Measurements from ENCODE around the gene TRMT112. TPM values are rescaled to one million over a fixed set of nuclear protein-coding genes. Genes with fewer than 3 reads are reported as not detected.

TRMT112 gene
- total RNA-seq, 1 experiment from 2014 or later = 341 TPM

GRCh38 chr11:64347193-64347867, 30.0 kb upstream of the TRMT112 start:
- no TSS peak for BruUV-seq (replicated peaks)
- intact Hi-C loops (cut with micrococcal nuclease; ENCODE audit: unreplicated experiment) (no loop called here), in situ Hi-C loops (cut with HindIII; ENCODE audit: low pct_unique_long_range_greater_than_20kb, low sequenced_read_pairs) (no loop called here)
- Histone ChIP-seq H3K27ac (ENCODE audit: low read length) (no peak overlapping the region), H3K27me3 (ENCODE audit: control insufficient read depth, insufficient read depth, low read length) (no peaks in the 10 kb centered on the region), H3K4me3 (ENCODE audit: low read depth in 2 of 2, low read length in 2 of 2) (no peak overlapping the region), H3K4me1 (ENCODE audit: control insufficient read depth, insufficient read depth, low read length) (peaks cover 24% of the 10 kb centered on the region), H3K36me3 (ENCODE audit: control insufficient read depth, insufficient read depth, low read length) (no peaks in the 10 kb centered on the region), H3K9me3 (ENCODE audit: control insufficient read depth, insufficient read depth, low read depth, low read length) (no peaks in the 10 kb centered on the region)
- POLR2A ChIA-PET = interaction anchor here (0.6 kb wide), 1 partner anchor 46 kb away, joined by 6 read pairs; no protein-coding TSS in a partner anchor
- no peak for TF ChIP-seq POLR2AphosphoS5 (IDR thresholded peaks at IDR 0.05; ENCODE audit: low read depth, low read length)
- no peak for TF ChIP-seq CTCF (IDR thresholded peaks at IDR 0.05)
- TF ChIP-seq REST (IDR thresholded peaks at IDR 0.05; ENCODE audit: insufficient read depth in 1 of 2, low read depth in 2 of 2, low read length in 1 of 2) = no peak
- no peak for TF ChIP-seq TCF7L2 (IDR thresholded peaks at IDR 0.05; ENCODE audit: low read depth, low read length)
- TF ChIP-seq SIN3A (IDR thresholded peaks at IDR 0.05; ENCODE audit: borderline replicate concordance, insufficient read depth, low read depth, low read length) = no peak
- CTCF ChIA-PET = no interaction called here
- ATAC-seq = no peak
- DNase-seq (ENCODE audit: low read depth, low spot score) = no peak

- H3K27ac ChIP-seq (ENCODE audit: low read length) = no peak overlapping the region
- ATAC-seq (no peak), DNase-seq (ENCODE audit: low read depth, low spot score) (no peak)
- TF ChIP-seq SIN3A (IDR thresholded peaks at IDR 0.05; ENCODE audit: borderline replicate concordance, insufficient read depth, low read depth, low read length) (no peak), TCF7L2 (IDR thresholded peaks at IDR 0.05; ENCODE audit: low read depth, low read length) (no peak), REST (IDR thresholded peaks at IDR 0.05; ENCODE audit: insufficient read depth in 1 of 2, low read depth in 2 of 2, low read length in 1 of 2) (0 out of 4 replicates have a peak, but pooled peaks of 1 of the 2 experiments have one; percentile 9), CTCF (IDR thresholded peaks at IDR 0.05) (no peak), POLR2AphosphoS5 (IDR thresholded peaks at IDR 0.05; ENCODE audit: low read depth, low read length) (no peak)
- POLR2A ChIA-PET = interaction anchor here (0.7 to 1.0 kb wide), 2 partner anchors 27 to 44 kb away, joined by 3 read pairs; partner anchors contain the start of genes PRDX5 and TRMT112
- no peaks in the 10 kb centered on the region for H3K27me3 ChIP-seq (ENCODE audit: control insufficient read depth, insufficient read depth, low read length)
- H3K36me3 ChIP-seq (ENCODE audit: control insufficient read depth, insufficient read depth, low read length) = no peaks in the 10 kb centered on the region
- H3K4me1 ChIP-seq (ENCODE audit: control insufficient read depth, insufficient read depth, low read length) = peaks cover 31% of the 10 kb centered on the region
- intact Hi-C loops (cut with micrococcal nuclease; ENCODE audit: unreplicated experiment) = no loop called here
- H3K9me3 ChIP-seq (ENCODE audit: control insufficient read depth, insufficient read depth, low read depth, low read length) = no peaks in the 10 kb centered on the region
- in situ Hi-C loops (cut with HindIII; ENCODE audit: low pct_unique_long_range_greater_than_20kb, low sequenced_read_pairs) = no loop called here
- BruUV-seq (replicated peaks) = no TSS peak
- H3K4me3 ChIP-seq (ENCODE audit: low read depth in 2 of 2, low read length in 2 of 2) = no peak overlapping the region
- CTCF ChIA-PET = interaction anchor here (1.1 to 2.4 kb wide), 3 partner anchors 10 to 27 kb away, joined by 3 to 10 read pairs (median 5); partner anchors contain the start of gene PRDX5
Measured at GRCh38 chr11:64344787-64345186, 27.4 kb upstream of the TRMT112 start.
